Kidney (tissue), 14 donors: ENCODE results near the gene TBC1D8. TPM values are rescaled to one million over a fixed set of nuclear protein-coding genes. Genes with fewer than 3 reads are reported as not detected.

Experiments used
- DNase-seq, 5 donors: peaks; one replicate each; pipeline ENCODE4 v3.0.0-alpha.2; 2013 to 2020
- FAIRE-seq: peaks from 2 replicates; lab custom pipeline; 2012; peaks lifted over from hg19 to GRCh38; lab: Jason Lieb, UNC
- H3K27ac ChIP-seq, 2 donors: one replicate each; pipeline ENCODE4 v1.7.0; 2013; ENCODE audit warnings: low read depth in 2 of 2, low read length in 2 of 2, inconsistent platforms in 1 of 2
- H3K27me3 ChIP-seq: one replicate; pipeline ENCODE4 v1.7.1; 2013; ENCODE audit warnings: low read length, inconsistent platforms; ENCODE audit not compliant: control insufficient read depth, insufficient read depth
- H3K36me3 ChIP-seq, 3 donors: one replicate each; pipeline versions ENCODE4 v1.7.0 to v1.7.1; 2013; ENCODE audit warnings: low read length in 3 of 3, control low read depth in 1 of 3, inconsistent platforms in 1 of 3; ENCODE audit not compliant: insufficient read depth in 3 of 3, control insufficient read depth in 2 of 3
- H3K4me1 ChIP-seq, 3 donors: one replicate each; pipeline versions ENCODE4 v1.7.0 to v1.7.1; 2013; ENCODE audit warnings: low read length in 3 of 3, inconsistent platforms in 1 of 3, low read depth in 1 of 3; ENCODE audit not compliant: control insufficient read depth in 2 of 3, insufficient read depth in 2 of 3
- H3K4me3 ChIP-seq, 3 donors: one replicate each; pipeline versions ENCODE4 v1.7.0 to v1.8.1; 2013; ENCODE audit warnings: low read length in 3 of 3, control low read depth in 1 of 3, inconsistent platforms in 1 of 3
- H3K9ac ChIP-seq, 3 donors: one replicate each; pipeline versions ENCODE4 v1.7.0 to v1.7.1; 2013; ENCODE audit warnings: low read length in 3 of 3, control low read depth in 1 of 3, inconsistent platforms in 1 of 3
- H3K9me3 ChIP-seq, 3 donors: one replicate each; pipeline versions ENCODE4 v1.7.0 to v1.7.1; 2013; ENCODE audit warnings: low read length in 3 of 3, control low read depth in 1 of 3, inconsistent platforms in 1 of 3; ENCODE audit not compliant: control insufficient read depth in 2 of 3, insufficient read depth in 1 of 3
- intact Hi-C: fragments of 100-400 bp; cut with DNase I; formaldehyde crosslinking; loops from one replicate; pipeline ENCODE4 v1.11.1; 2022
- polyA plus RNA-seq: library from polyadenylated mRNA; stranded (reverse); fragments of 350-450 nt; fragmentation: Illumina TruSeq; extraction: RNeasy Lipid Tissue Mini Kit (QIAGEN cat#74804); gene quantifications from one replicate; pipeline ENCODE4 v1.2.3, GENCODE V29; 2014; ENCODE audit warnings: low read depth, low replicate concordance; ENCODE audit not compliant: insufficient read depth
- total RNA-seq: library from RNA; stranded (reverse); fragmentation: NEBNext Ultra II Directional; extraction: Animal tissue kit (Norgen Biotek cat#: 25700); gene quantifications from one replicate; pipeline ENCODE4 v1.2.1, GENCODE V29; 2021
- TF ChIP-seq, protein P1 (sequence below): IDR thresholded peaks from 3 replicates; pipeline ENCODE4 v1.5.1; 2012; ENCODE audit warnings: mild to moderate bottlenecking, moderate library complexity, borderline replicate concordance; ENCODE audit not compliant: insufficient read depth; ENCODE audit errors: extremely low read depth
- donor health status: control.
- donor health status: control.
- donor health status: control.
- donor health status: control.
- donor health status: control.
- donor health status: DM: yes; HTN: yes; CAD: no.
- donor health status: Normal renal cell carcinoma (clear cell type).

The TBC1D8 gene
- total and polyA plus RNA-seq, 2 donors from 2014 or later: 7.4 to 47.9 TPM

DNA sequence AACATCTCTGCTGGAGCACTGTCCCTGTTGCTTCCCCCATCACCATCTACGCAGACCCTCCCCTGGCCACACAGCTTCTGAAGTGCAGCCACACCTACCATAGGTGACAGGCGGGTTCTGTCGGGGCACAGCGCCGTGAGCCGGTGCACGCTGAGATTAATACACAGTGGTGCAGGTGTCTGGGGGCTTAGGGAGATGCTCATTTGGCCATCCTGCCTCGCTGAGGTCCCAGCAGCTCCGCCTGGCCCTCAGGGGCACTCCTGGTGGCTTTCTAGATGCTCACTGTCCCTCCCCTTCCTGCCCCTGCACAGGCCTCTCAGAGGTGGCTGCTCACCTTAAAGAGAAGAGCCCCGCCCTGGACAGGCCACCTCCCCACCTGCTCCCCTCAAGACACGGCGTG lies 168.0 kb downstream of the TBC1D8 start:
- intact Hi-C loops: loop anchor here (5.0 to 10.0 kb wide), 2 partner anchors 248 to 371 kb away; no protein-coding TSS in a partner anchor
- Histone ChIP-seq H3K4me3 (no peak overlapping the region), H3K27ac (no peak overlapping the region), H3K27me3 (no peaks in the 10 kb centered on the region), H3K36me3 (peaks cover 0 to 5% (median 3%) of the 10 kb centered on the region in 3 donors), H3K9me3 (no peaks in the 10 kb centered on the region), H3K9ac (no peak overlapping the region), H3K4me1 (no peaks in the 10 kb centered on the region)
- TF ChIP-seq, protein P1, sequence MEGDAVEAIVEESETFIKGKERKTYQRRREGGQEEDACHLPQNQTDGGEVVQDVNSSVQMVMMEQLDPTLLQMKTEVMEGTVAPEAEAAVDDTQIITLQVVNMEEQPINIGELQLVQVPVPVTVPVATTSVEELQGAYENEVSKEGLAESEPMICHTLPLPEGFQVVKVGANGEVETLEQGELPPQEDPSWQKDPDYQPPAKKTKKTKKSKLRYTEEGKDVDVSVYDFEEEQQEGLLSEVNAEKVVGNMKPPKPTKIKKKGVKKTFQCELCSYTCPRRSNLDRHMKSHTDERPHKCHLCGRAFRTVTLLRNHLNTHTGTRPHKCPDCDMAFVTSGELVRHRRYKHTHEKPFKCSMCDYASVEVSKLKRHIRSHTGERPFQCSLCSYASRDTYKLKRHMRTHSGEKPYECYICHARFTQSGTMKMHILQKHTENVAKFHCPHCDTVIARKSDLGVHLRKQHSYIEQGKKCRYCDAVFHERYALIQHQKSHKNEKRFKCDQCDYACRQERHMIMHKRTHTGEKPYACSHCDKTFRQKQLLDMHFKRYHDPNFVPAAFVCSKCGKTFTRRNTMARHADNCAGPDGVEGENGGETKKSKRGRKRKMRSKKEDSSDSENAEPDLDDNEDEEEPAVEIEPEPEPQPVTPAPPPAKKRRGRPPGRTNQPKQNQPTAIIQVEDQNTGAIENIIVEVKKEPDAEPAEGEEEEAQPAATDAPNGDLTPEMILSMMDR: no peak
- no peak for DNase-seq
- no peak for FAIRE-seq

DNA sequence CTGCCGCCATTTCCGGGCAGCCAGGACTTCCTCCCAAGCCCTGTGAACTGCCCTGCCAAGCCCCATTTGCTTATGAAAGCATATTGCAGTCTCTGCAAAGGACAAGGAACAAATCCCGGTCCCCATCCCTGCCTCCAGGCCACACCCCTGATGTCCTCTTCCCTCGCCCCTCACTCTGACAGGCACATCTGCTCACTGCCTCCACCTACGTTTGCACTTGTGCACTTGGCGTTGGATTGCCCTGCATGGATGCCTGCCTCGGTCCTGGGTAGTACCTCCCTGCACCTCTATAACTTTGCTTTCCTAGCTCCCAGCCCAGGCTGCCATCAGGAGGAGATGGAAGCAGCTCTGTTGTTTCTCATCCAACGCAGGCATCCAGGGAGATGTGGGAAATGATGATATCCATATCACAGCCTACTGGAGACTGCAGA lies 168.7 kb downstream of the TBC1D8 start:
- Histone ChIP-seq H3K9ac (no peak overlapping the region), H3K36me3 (peaks cover 0 to 5% (median 2%) of the 10 kb centered on the region in 3 donors), H3K4me1 (no peaks in the 10 kb centered on the region), H3K4me3 (no peak overlapping the region), H3K27me3 (no peaks in the 10 kb centered on the region), H3K9me3 (no peaks in the 10 kb centered on the region), H3K27ac (no peak overlapping the region)
- TF ChIP-seq, protein P1: no peak
- FAIRE-seq (no peak), DNase-seq (no peak)
- intact Hi-C loops: loop anchor here (5.0 to 10.0 kb wide), 2 partner anchors 248 to 370 kb away; no protein-coding TSS in a partner anchor

DNA sequence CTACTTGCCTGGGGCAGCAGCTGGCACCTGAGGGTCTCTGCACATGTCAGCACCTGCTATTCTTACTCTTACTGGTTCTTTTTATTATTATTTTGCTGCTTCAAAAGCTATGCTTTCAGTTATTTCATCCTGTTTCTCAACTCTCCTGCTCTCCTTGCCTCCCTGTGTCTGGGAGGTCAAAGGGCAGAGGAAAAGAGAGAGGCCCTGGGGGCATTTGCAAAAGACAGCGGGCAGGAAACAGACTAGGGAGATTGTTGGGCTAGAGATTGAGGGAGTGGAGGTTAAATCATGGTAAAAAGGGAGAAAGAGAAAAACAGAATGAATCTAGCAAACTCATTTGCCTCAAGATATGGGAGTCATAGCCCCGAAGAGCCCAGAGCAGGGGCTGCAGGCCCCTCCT lies 170.2 kb downstream of the TBC1D8 start:
- DNase-seq (no peak), FAIRE-seq (no peak)
- intact Hi-C loops: loop anchor here (5.0 to 10.0 kb wide), 2 partner anchors 246 to 369 kb away; no protein-coding TSS in a partner anchor
- Histone ChIP-seq H3K4me3 (no peak overlapping the region), H3K36me3 (peaks cover 0 to 5% (median 0%) of the 10 kb centered on the region in 3 donors), H3K27ac (no peak overlapping the region), H3K9me3 (no peaks in the 10 kb centered on the region), H3K9ac (no peak overlapping the region), H3K4me1 (no peaks in the 10 kb centered on the region), H3K27me3 (no peaks in the 10 kb centered on the region)
- TF ChIP-seq, protein P1: no peak
